SU-DHL-6 (cell line): ENCODE results near the gene FBLN2.

Experiments
- CTCF ChIP-seq: fragments of 200-600 bp; sonication (generic); IDR thresholded peaks from one replicate; pipeline ENCODE4 v1.5.1; 2017; ENCODE audit warnings: antibody characterized with exemption, mild to moderate bottlenecking, low read length, moderate library complexity; ENCODE audit not compliant: insufficient read depth, poor library complexity, severe bottlenecking
- EZH2phosphoT487 ChIP-seq: fragments of 200-600 bp; sonication (generic), shearing (Covaris generic); conservative IDR thresholded peaks from 2 replicates; pipeline ENCODE4 v1.6.1; 2018; ENCODE audit warnings: mild to moderate bottlenecking, antibody characterized with exemption, low read length, moderate library complexity, mixed read lengths

DNA sequence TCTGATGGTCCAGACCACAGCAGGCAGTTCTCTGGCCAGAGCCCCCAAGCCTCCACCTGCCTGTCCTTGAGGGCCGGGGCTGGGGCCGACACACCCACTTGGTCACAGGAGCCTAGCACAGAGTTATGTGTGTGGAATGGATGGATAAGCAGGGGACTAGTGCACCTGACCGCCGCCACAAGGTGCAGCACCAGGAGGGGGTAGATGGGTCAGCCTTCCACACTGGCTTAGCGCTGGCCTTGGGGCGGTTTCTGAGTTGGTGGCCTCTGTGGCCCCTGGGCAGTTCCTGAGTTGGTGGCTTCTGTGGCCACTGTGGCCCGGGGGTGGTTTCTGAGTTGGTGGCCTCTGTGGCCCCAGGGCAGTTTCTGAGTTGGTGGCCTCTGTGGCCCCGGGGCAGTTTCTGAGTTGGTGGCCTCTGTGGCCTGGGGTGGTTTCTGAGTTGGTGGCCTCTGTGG lies 75.8 kb downstream of the FBLN2 start:
- no peak for TF ChIP-seq CTCF
- TF ChIP-seq EZH2phosphoT487: no peak
